Neural progenitor cell (in vitro differentiated cells): ENCODE measurements around the gene EHF.

Experiments used
- EZH2phosphoT487 ChIP-seq: fragments of 200-600 bp; sonication (generic); IDR thresholded peaks from 2 replicates; pipeline ENCODE4 v1.6.1; 2017; ENCODE audit warnings: antibody characterized with exemption
- TF ChIP-seq, protein P1 (sequence below): fragments of 200-600 bp; sonication (generic); IDR thresholded peaks from 2 replicates; pipeline ENCODE4 v1.5.1; 2017; ENCODE audit warnings: antibody characterized with exemption, mild to moderate bottlenecking

DNA sequence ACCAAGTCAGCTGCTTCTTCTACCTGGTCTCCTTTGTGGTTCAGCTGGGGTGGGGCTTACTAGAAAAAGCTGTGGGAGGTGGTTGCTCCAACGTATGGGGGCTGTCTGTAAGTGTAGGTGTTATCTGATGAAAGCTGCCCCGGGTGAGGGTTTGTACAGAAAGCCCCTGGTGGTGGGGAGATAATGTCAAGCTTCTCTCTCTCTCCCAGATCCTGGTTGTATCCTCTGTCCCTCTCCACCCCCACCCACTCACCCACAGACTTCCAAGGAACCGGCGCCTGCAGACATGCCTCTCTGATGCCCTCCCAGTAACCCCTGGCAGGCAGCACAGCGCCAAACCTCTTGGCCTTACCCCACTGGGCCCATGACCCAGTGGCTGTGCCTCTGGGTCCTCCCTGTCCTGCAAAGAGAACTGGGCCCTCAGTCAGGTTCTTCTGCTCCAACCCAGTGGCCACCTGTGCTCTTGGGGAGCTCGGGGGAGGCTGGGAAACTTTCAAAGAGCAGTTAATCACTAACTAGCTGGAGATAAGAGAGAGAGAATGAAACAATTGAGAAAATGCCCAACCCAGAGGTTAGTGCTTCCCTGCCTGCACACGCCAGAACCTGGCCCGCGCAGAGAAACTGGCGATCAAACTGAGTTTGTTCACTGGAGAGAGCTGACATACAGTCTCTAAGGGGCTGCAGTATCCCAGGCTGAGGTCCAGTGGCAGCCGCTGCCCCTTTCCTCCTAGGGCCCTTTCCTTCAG is 20.4 kb upstream of the EHF start:
- TF ChIP-seq, protein P1, sequence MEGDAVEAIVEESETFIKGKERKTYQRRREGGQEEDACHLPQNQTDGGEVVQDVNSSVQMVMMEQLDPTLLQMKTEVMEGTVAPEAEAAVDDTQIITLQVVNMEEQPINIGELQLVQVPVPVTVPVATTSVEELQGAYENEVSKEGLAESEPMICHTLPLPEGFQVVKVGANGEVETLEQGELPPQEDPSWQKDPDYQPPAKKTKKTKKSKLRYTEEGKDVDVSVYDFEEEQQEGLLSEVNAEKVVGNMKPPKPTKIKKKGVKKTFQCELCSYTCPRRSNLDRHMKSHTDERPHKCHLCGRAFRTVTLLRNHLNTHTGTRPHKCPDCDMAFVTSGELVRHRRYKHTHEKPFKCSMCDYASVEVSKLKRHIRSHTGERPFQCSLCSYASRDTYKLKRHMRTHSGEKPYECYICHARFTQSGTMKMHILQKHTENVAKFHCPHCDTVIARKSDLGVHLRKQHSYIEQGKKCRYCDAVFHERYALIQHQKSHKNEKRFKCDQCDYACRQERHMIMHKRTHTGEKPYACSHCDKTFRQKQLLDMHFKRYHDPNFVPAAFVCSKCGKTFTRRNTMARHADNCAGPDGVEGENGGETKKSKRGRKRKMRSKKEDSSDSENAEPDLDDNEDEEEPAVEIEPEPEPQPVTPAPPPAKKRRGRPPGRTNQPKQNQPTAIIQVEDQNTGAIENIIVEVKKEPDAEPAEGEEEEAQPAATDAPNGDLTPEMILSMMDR: no peak
- TF ChIP-seq EZH2phosphoT487: no peak
